Activated effector memory CD4-positive, alpha-beta T cell treated with anti-CD3 and anti-CD28 coated beads, Interleukin-2, amount 50 U/mL, for 16 hours (primary cell): Measurements from ENCODE around the gene INSM1.

Experiments used
- DNase-seq: peaks from one replicate; pipeline ENCODE4 v3.0.0-alpha.2; 2020

Gene INSM1

GRCh38 chr20:20363434-20363798 is 4.5 kb upstream of the INSM1 start:
- no peak for DNase-seq

- no peak for DNase-seq
Observed at GRCh38 chr20:20363799-20364592, 3.9 kb upstream of the INSM1 start.

GRCh38 chr20:20364593-20365479 is 3.1 kb upstream of the INSM1 start:
- DNase-seq: no peak

DNA sequence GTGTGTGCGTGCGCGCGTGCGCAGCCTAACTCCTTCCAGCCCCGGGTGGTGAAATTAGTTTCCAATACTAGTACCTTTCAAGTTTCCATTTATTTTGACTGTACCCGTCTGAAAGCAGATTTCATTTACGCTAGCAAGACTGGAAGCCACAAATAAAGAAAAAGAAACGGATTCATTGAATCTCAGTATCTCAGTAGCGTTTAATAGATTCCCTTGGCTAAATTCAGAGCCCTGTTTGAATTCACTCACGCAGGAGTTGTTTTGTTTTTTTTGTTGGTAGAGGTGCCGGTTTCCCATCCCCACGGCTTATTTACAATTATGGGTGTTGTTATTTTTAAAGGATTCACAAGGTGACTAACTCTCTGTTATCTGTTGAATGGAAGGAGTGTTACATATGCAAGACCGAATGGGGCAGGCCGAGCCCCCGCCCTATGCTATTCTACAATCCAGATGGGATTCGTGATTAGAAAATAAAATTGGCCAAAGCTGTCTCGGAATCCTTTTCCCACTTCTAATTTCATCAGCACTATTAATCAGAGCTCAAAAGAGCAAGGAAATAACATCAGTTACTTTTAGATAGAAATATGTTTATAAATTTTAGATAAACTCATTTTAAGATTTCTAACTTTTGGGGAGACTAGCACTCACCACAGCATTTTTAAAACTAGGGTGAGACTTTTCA is 2.3 kb upstream of the INSM1 start:
- DNase-seq: no peak

- no peak for DNase-seq
Observed at GRCh38 chr20:20366551-20366875, 1.4 kb upstream of the INSM1 start.

DNA sequence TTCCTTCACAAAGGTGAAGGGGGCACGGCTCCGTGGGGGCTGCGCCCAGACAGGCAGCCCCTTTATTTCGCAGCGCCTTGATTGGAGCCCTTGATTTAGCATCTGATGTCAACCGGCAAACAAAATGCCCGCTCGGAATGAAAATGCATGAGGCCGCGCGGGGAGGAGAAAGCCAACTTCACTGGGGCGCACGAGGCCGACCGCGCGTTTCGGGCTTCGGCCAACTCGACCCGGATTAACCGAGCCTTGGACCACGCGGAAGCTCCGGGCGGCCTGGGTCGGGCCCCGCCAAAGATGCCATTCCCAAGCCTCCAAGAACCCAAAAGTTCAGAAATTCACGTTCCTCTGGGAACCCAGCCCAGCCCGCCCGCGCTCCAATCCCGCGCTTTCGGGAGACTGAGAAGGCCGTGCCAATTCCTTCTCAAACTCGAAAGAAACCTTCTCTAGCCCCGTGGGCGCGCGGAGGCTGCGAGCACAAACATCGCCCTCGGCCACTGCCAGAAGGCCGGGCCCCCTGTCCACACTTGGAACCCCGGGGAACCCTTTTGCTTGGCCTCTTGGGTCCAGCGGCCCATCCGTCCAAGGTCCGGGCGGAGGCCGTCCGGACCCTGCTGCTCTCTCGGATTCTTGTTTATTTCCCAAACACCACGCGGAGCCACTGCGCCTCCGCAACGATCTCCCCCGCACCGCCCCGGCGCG is 879 bp upstream of the INSM1 start:
- DNase-seq: no peak

DNA sequence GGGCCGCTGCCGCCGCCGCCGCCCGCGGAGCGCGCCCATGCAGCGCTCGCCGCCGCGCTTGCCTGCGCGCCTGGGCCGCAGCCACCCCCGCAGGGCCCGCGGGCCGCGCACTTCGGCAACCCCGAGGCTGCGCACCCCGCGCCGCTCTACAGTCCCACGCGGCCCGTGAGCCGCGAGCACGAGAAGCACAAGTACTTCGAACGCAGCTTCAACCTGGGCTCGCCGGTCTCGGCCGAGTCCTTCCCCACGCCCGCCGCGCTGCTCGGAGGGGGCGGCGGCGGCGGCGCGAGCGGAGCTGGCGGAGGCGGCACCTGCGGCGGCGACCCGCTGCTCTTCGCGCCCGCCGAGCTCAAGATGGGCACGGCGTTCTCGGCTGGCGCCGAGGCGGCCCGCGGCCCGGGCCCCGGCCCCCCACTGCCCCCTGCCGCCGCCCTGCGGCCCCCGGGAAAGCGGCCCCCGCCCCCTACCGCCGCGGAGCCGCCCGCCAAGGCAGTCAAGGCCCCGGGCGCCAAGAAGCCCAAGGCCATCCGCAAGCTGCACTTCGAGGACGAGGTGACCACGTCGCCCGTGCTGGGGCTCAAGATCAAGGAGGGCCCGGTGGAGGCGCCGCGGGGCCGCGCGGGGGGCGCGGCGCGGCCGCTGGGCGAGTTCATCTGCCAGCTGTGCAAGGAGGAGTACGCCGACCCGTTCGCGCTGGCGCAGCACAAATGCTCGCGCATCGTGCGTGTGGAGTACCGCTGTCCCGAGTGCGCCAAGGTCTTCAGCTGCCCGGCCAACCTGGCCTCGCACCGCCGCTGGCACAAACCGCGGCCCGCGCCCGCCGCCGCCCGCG is 730 bp downstream of the INSM1 start:
- no peak for DNase-seq

DNA sequence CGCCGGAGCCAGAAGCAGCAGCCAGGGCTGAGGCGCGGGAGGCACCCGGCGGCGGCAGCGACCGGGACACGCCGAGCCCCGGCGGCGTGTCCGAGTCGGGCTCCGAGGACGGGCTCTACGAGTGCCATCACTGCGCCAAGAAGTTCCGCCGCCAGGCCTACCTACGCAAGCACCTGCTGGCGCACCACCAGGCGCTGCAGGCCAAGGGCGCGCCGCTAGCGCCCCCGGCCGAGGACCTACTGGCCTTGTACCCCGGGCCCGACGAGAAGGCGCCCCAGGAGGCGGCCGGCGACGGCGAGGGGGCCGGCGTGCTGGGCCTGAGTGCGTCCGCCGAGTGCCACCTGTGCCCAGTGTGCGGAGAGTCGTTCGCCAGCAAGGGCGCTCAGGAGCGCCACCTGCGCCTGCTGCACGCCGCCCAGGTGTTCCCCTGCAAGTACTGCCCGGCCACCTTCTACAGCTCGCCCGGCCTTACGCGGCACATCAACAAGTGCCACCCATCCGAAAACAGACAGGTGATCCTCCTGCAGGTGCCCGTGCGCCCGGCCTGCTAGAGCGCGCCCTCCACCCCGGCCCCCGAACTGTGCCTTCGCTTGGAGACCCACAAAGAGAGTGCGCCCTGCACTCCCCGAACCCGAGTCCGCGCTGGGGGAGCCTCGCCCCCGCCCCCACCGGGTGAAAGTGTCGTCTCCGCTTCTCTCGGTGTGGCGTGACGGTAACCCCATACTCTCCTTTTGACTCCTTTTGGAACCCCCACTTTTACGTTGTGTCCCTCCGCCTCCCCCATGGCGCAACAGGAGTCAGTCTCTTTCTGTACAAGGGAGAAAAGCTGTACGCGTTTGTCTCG is 1.6 kb downstream of the INSM1 start:
- DNase-seq: no peak

DNA sequence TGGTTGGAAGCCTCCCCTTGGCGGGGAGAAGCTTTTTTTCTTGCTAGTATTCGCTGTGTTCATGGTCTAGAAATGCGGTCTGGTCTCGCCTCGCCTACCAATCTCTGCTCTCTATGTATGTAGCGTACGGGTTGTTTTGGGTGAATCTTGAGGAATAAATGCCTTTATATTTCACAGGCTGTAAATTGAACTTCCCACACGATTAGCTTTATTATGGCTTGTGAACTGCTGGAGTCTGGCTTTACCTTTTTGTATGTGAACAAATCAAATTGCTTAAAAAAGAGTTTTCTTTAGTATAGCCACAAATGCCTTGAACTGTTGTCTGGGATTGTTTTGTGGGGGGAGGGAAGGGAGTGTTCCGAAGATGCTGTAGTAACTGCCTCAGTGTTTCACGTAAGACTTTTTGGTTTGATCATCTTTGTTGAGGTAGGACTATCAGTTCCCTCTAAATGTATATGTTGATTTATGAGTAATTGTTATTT is 2.2 kb downstream of the INSM1 start:
- no peak for DNase-seq

DNA sequence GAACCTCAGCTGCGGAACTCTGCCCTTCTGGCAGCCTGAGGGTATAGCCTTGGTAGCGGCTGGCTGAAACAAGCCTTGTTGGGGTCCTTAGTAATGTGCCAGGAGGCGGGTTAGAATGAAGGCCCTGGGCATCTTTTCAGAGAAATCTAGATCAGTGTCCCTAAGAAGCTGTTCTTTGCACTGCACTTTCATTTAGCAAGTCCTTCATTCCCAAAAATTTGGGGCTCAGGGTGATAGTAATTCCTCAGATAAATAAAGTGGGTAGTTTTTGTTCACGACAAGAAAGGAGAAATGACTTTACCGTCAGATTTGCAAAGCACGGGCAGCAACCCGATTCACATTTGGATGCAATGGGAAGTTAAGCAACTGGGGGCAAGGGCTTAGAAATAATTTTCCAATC is 3.2 kb downstream of the INSM1 start:
- DNase-seq: no peak

DNA sequence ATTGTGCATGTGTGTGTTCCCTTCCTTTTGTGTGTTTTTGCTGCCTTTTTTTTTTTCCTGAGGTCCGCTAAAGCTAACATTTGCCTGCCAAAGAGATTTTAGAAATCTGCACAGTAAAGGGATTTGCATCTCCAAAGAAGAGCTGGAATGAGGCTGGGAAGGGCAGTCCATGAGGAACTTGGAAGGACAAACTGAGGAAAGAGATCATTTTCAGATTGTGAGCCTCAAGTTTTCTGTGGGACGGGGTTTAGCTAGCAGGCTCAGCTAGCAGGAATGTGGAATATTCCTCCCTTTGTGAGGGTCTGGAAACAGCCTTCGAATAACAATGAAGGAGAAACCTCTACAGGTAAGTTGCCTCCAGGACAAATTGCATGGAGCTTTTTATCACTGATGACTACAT is 3.8 kb downstream of the INSM1 start:
- DNase-seq: no peak

DNA sequence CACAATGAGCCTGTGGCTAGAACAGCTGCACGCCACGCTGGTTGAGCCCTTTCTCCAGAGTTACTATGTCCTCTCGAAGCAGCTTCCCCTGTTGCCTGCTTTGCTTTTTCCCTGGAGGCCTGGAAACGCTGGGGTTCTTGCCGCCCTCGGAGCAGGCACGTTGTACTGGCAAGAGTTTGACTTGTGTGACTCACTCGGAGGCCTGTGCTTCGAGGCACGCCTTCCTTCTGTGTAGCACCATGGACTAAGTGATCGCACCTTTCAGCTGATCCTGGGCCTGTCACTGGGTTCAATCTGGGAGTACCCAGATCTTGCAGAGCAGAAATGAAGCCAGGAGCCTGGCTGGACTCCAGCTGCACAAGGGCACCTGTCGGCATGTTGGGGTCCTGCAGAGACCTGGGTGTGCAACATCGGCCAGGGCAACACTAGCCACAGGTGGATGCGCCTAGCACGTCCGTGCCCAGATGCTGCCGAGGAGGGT is 5.2 kb downstream of the INSM1 start:
- no peak for DNase-seq

GRCh38 chr20:20375862-20376261 is 8.0 kb downstream of the INSM1 start:
- no peak for DNase-seq

DNA sequence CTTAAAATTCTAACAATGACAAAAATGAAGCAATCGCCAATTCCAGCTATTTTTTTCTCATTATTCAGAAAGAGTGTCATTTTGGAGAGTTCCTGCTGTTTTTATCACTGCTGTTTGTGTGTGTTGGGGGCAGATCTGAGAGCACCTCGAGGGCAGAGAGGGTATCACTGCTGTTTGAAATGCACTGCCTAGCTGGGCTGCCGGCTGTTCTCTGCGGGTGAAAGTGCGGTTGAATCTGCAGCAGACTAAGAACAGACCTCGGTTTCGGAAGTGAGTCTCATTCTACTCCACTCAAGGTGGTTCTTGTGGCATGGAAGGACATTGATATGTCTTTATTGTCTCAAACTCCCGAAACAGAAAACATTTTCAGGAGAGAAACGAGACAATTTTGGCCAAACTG is 18.3 kb downstream of the INSM1 start:
- DNase-seq: peak; percentile 22

DNA sequence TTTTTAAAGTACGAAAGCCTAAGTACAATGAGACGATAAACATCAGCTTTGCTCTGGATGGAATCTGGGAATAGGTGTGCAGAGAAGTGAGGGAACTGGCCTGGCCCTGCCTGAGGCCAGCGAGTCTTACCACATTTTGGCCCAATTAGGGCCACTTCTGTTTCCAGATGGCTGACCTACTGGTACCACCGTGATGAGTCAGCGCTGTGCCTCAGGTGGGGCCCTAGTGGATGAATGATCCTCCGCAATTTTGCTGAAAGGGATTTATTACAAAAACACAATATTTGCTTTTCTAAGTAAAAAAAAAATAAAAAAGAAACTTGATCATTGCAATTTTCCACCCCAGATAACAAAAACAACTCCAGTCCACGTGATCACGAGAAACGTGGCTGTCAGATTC is 22.5 kb downstream of the INSM1 start:
- peak; percentile 36 for DNase-seq

DNA sequence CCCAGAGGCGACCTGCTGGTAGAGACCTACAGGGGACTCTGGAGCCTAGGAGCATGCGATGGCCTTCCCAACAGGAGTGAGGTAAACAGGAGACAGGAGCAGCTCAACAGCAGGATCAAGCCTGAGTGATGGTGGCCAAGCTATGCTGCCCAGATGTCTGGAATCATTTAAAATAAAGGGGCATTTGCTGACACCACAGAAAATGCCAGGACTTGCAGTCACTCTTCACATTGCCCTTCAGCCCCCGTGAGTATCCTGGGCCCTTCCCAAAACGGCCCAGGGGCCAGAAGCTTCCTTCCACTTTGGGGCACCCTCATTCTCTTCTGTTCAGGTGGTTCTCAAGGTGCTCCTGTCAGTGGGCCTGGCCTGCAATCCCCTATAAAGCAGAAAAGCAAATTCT is 23.2 kb downstream of the INSM1 start:
- DNase-seq: no peak

DNA sequence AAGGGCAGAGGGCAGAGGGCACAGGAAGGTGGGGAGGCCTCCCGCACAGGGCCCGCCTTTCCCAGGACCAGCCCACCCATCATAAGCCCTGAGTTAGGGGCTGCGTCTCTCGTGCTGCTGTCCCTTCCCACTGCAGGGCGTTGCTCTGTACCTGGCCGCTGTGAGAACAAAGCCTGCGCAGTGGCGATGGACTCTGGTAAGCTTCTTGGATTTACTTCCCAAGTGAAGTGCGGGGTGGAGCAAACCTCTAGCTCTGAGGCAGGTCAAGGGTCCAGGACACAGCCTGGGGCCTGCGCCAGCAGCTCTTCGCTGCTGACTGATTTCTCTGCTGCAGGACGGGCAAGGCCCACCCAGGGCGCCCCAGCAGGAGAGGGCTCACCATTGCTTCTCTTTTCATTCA is 23.9 kb downstream of the INSM1 start:
- DNase-seq: no peak

DNA sequence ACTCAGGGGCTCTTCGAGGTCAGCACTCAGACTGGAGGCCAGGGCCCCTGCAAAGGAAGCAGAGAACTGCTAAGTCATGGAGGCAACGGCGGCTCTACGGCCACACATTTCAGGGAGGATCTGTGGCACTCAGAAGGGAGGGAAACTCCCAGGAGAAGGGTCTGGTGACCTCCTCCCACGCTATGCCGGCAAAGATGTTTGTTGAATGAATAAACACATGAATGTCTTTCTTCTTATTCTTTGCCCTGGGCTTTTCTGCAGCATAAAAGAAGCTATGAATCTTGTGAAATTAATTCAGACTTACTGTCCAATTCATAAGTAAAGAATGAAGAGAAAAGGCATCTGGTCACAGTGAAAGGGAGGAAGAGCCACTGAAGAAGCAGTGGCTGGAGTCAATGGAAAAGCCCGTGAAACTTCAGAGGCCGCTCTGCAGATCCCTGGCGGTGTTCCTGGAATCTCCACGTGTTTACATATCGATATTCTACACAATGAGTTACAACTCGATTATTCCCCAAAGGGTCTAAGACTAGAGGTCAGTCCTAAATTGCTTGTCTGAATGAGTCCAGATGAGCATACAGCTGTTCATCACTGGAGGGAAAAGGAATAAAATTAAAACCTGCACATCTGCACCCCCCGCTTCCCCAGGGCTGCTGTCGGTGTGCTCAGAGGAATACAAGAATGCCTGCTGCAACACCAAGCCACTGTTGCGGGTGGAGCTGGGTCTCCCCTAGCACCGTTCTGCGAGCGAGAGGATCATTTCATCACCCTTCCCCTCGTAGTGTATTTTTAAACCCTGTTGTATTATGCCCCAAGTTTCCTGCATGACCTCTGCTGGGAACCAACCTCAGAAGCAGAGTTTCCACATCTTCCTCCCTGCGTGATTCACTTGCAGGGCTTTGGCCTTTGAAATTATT is 25.6 kb downstream of the INSM1 start:
- DNase-seq: no peak

DNA sequence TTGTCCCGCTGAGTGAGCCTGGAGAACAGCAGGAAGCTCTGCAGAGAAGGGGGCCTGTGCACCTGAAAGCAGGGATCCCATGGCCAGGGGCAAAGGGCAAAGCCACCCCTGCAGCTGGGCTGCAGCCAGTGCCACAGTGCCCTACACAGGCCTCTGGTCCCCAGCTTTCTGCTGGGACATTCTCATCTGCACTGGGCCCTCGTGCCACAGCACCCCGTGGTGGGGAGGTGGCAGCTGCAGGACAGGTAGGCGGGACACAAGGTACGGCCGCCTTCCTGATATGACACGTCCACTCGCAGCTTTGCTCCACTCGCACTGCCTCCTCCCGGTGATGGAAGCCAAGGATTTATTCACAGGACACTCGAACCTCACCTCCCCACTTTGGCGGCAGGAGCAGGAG is 27.2 kb downstream of the INSM1 start:
- DNase-seq: no peak
